Measurements from ENCODE around the gene MYO18B.

DNA sequence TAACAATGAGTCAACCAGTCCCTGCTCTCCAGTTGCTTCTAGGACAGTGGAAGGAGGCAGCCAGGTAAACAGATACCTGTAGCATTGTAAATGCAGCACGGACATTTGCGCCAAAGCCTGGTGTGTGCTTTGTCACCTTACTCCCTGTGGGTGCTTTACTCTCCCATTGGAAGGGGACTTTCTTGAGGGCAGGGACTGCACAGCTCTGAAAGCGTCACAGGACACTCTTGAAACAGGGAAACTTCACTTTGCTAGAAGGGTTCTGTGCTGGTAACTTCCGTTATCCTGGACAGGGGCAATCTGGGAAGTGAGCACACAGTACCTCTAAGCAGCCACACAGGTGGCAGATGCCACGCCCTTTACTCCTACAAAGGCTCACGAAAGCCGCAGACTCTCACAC lies 99.8 kb downstream of the MYO18B start:
- TF ChIP-seq CTCF (conservative IDR thresholded peaks at IDR 0.05), result no peak
- TF ChIP-seq ZFX (IDR thresholded peaks at IDR 0.05), result no peak

Data from C4-2B (cell line).